NCI-H1105 treated with DMSO at 0.1 percent for 48 hours (cell line): ENCODE results near the gene SOWAHB.

ENCODE experiments used
- DNase-seq: peaks from one replicate; lab custom pipeline; 2025; lab: John Stamatoyannopoulos, UW

The SOWAHB gene

GRCh38 chr4:76897536-76898384, at the start of gene SOWAHB:
Gene SOWAHB (minus strand): TSS chr4:76898144. CDS start chr4:76897849, 295 bp downstream.
- DNase-seq: peak; percentile 56

- DNase-seq: no peak
These were observed 49.4 kb upstream of the SOWAHB start for GRCh38 chr4:76947369-76947768.

- DNase-seq: no peak
These were observed 45.8 kb upstream of the SOWAHB start for GRCh38 chr4:76943790-76944189.

- no peak for DNase-seq
These were observed 45.2 kb upstream of the SOWAHB start for GRCh38 chr4:76943129-76943620.

- DNase-seq: no peak
These were observed 41.2 kb upstream of the SOWAHB start for GRCh38 chr4:76939184-76939583.

- no peak for DNase-seq
These were observed 33.8 kb upstream of the SOWAHB start for GRCh38 chr4:76931576-76932276.

GRCh38 chr4:76931087-76931486, 33.1 kb upstream of the SOWAHB start:
- no peak for DNase-seq

GRCh38 chr4:76930685-76931084, 32.7 kb upstream of the SOWAHB start:
- no peak for DNase-seq

GRCh38 chr4:76926841-76927240, 28.9 kb upstream of the SOWAHB start:
- no peak for DNase-seq

- no peak for DNase-seq
These were observed 25.8 kb upstream of the SOWAHB start for GRCh38 chr4:76923619-76924357.

GRCh38 chr4:76920715-76921114, 22.8 kb upstream of the SOWAHB start:
- no peak for DNase-seq

- DNase-seq: no peak
These were observed 11.8 kb upstream of the SOWAHB start for GRCh38 chr4:76909711-76910110.

- DNase-seq: no peak
These were observed 7.6 kb upstream of the SOWAHB start for GRCh38 chr4:76905521-76905920.

- no peak for DNase-seq
These were observed 6.8 kb upstream of the SOWAHB start for GRCh38 chr4:76904646-76905190.

- no peak for DNase-seq
These were observed 4.4 kb upstream of the SOWAHB start for GRCh38 chr4:76902233-76902890.

- DNase-seq: no peak
These were observed 1.2 kb upstream of the SOWAHB start for GRCh38 chr4:76898949-76899645.

- peak; percentile 56 for DNase-seq
These were observed 395 bp upstream of the SOWAHB start for GRCh38 chr4:76898385-76898692.

GRCh38 chr4:76896614-76897535, 1.1 kb downstream of the SOWAHB start:
- peak; percentile 43 for DNase-seq

GRCh38 chr4:76896048-76896447, 1.9 kb downstream of the SOWAHB start:
- no peak for DNase-seq

GRCh38 chr4:76895619-76896018, 2.3 kb downstream of the SOWAHB start:
- DNase-seq: no peak
